ENCODE data around the gene EPB41L4A.

- TF ChIP-seq CTCF (IDR thresholded peaks at IDR 0.05) (no peak), POLR2AphosphoS5 (IDR thresholded peaks at IDR 0.05; ENCODE audit: low read depth, low read length) (no peak), SIN3A (IDR thresholded peaks at IDR 0.05; ENCODE audit: borderline replicate concordance, insufficient read depth, low read depth, low read length) (no peak)
These were observed 11.8 kb downstream of the EPB41L4A start for GRCh38 chr5:112407240-112407639.
